NOMO-1 treated with DMSO at 0.1 percent for 48 hours (cell line): ENCODE data around the gene INTS1.

Experiments
- DNase-seq: peaks from one replicate; lab custom pipeline; 2025; ENCODE audit not compliant: unreplicated experiment; lab: John Stamatoyannopoulos, UW

INTS1 gene

DNA sequence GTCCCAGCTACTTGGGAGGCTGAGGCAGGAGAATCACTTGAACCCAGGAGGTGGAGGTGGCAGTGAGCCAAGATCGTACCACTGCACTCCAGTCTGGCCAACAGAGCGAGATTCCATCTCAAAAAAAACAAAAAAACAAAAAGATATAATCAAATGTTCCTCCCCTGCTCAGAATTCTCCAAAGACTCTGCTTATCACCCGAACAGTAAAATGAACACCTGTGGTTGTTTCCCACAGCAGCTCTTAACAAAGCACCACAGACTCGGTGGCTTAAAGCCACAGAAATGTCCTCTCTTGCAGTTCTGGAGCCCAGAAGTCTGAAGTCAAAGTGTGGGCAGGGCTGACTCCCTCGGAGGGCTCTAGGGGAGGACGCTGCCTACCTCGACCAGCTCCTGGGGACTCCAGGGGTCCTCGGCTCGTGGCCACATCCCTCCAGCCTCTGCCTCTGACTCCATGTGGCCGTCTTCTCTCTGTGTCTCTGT is 4.1 kb upstream of the INTS1 start:
- DNase-seq = no peak

DNA sequence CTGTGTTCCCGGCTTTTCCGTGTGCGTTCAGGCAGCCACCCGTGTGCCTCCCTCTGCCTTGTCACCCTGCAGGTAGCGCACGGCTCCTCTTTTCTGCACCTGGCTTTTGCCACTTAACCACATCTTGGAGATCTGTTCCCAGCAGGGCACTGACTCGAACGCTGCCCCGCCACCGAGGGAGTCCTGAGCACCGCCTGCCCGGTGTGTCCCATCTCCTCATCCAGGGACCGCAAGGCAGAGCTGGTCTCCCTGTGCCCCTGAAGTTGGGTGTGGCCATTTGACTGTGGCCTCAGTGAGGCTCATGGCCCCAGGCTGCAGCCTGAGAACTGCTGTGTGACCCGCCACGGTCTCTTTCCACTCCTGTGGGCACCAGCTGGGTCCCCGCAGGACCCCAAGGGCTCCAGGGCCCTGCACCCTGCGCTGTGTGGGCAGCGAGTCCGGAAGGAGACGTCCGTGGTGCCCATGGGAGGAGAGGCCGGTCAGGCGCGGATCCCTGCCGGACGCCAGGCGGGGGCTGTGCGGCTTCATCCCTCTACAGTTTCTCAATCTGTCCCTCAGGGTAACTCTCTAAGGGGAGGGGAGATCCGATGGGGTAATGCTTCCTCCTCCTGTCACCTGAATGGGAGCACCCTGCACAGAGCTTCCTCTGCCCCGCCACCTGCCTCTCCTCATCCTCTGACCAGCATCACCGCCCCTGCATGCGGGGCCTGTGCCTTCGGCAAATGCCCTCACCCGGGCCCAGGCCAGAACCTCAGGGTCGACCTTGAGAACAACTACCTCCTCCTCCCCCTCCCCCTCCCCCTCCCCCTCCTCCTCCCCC is 1.8 kb upstream of the INTS1 start:
- peak; percentile 37 for DNase-seq

DNA sequence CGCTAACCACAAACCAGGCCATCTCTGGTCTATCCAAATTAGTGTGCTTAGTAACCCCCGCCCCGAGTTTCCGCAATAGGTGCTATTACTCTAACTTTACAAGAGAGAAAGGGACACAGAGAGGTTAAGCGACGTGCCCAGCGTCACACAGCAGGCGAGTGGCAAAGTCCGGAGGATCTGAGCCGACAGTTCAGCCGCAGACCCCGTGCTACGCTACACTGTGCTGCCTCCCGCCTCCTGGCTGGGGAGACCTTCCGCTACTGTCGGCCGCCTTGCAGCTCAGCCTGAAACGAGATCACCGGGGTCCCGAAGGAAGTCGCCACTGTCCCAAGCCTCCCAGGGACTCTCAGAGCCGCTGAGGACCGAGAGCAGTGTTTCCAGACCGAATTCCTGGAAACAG is 799 bp downstream of the INTS1 start:
- no peak for DNase-seq

DNA sequence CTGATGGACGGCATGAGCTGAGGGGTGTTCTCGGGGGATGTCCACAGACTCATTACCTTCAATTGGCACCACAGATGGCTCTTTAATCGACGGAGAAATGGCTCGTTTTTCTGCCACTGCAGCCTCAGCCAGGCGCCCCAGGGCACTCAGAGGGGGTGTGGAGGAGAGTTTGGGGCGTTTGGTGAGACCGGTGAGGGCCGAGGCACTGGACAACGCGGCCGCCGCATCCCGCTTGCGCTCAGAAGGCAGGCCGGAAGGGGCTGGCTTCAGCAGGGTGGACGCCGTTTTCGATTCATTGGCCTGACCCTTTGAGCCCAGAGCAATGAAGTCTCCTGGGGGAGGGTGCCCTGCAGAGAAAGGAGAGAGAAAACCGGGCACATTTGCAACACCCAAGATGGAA is 1.3 kb downstream of the INTS1 start:
- DNase-seq = no peak

DNA sequence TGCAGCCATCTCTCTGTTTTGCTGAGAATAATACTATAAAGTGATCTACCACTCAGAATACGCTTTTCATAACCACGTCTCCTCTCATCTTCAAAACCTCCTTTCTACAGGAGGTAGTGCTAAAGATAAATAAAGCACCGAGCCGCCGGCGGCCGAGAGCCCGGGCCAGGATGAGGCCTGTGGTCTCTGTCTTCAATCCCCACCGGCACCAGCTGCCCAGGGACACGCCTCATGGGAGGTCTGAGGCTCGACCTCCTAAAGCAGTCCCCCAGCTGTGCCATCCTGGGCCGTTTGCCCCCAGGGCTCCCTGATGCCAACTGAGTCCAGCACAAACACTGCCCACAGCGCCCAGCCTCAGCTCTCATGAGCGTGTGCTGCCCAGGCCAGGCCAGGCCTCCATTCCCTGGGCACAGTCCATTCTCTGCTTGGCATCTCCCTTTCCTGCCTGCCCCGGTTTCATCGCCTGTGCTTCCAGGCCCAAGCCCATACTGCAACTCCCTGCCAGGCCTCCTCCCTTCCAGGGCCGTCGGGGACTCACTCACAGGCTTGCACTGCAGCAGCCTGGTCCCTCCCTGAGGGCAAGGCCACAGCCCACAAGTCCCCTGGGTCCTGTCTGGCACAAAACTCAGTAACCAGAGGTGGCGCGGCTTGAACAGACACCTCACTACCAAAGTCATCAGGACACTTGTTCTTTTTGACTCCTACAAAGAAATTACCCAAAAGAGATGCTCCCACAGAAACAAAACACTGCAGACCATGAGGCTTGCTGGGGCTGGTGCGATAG is 2.5 kb downstream of the INTS1 start:
- no peak for DNase-seq

DNA sequence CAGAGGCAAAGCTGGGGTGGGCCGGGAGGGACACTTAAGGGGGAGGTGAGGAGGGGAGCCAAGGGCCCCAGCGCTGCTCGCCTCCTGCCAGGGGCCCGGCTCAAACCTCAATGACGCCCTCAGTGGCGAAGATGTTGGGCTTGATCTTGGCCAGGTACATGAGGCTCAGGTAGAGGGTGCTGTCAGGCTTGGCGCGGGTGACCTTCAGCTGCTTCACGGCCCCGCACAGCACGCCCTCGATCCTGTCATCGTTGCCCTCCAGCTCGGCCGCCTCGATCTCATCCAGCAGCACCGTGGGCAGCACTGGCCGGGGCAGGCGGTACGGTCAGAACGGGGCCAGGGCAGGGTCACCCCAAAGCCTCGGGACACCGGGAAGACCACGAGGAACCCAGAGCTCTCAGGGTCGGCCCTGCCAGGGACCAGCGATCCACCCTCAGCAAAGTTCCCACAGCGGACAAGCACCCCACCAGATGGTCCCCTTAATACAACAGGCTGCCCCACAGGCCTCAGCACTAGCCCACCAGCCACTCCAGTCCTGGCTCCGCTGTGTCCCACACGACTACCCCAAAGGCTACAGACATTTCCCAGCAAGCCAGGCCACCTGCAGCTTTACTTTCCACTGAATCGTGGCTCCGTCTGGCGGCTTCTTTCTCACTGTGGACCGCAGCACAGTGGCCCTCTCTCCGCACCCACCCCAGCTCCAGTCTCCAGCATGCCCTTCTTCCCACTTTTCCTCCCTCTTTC is 4.0 kb downstream of the INTS1 start:
- no peak for DNase-seq

DNA sequence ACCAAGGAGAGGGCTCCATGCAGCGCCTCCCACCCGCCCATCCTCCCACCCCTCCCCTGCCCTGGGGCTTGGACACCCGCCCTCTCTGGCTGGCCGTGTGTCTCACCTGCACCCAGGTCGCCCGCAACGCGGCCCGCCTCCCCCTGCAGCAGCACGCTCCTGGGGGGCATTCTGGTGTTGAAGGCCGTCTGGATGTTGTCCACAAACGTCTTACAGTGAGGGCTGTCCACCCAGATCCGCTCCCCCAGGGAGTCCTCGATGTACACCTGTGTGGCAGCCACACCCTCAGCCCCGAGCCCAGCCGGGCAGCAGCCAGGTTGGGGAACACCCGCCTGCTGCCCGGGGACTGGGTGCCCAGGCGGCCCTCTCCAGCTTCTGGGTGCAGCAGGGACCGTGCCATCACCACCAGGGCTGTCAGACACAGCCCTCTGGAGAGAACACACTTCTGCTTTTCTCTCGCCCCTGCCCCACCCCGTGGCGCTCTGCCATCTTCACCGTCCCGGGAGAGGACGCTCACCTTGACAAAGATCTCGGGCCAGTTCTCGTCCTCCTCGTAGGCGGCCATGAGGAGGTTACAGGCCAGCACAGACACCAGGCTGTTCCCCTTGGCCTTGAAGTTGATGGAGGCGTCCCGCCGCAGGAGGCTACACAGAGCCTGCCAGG is 4.7 kb downstream of the INTS1 start:
- no peak for DNase-seq

DNA sequence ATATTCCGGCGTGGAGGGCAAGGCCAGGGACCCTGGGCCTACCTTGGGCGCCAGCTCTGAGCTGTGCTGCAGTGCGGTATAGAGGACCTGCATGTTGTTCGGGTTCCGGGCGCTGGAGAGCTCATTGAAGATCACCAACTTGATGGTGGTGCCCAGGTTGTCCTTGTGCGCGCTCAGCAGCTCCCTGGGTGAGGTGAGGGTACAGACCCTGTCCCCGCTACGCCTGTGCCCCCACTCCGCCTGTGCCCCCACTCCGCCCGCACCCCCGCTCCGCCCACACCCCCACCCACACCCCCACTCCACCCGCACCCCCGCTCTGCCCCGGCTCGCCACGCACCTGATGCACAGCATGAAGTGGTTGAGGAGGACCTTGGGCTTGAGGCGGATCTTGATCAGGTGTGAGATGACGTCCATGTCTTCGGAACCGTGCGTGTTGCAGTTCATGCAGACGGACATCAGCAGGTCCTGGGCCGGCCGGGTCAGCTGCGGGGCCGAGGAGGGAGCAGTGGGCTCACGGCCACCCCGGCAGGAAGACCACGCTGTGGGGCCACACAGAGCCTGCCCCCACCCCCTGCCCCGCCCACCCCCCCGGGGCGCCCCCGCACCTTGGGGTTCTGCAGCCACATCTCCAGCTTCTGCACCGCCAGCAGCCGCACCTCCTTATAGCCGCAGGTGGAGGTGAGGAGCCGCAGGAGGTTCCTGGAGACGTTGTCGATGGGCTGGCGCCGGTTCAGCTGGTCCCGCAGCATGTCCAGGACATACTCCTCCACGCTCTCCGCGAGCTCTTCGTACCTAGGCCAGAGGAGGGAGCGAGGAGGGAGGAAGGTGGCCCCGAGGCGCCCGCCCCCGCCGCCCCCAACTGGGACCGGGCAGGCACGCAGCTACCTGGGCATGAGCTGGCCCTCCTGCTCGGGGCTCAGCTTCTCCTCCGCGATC is 5.6 kb downstream of the INTS1 start:
- no peak for DNase-seq

DNA sequence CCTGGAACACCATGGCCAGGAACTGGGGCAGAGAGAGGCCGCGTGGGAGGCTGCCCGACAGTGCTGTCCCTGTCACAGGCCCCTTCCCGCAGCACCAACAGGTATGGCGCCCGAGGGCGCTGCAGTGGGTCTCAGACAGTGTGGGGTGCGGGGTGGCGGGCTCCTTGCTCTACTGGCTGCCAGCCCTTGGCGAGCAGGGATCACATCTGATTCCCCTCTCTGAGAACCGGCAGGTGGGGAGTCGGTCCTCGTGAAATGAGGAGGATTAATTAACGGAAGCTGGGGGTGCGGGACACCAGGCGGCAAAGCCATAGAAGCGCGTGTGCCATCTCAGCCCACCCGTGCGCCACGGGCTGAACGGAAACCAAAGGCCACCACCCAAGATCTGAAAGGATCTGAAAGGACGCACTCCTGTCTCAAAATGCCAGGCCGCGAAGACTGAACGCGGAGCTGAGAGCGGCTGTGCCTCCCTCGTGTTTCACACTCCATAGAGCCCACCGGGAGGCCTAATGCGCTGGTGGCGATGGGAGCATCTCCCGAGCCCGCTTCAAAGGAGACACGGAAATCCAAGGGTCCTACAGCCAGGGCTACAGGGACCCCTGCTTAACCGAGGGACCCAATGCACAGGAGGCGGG is 6.8 kb downstream of the INTS1 start:
- no peak for DNase-seq

DNA sequence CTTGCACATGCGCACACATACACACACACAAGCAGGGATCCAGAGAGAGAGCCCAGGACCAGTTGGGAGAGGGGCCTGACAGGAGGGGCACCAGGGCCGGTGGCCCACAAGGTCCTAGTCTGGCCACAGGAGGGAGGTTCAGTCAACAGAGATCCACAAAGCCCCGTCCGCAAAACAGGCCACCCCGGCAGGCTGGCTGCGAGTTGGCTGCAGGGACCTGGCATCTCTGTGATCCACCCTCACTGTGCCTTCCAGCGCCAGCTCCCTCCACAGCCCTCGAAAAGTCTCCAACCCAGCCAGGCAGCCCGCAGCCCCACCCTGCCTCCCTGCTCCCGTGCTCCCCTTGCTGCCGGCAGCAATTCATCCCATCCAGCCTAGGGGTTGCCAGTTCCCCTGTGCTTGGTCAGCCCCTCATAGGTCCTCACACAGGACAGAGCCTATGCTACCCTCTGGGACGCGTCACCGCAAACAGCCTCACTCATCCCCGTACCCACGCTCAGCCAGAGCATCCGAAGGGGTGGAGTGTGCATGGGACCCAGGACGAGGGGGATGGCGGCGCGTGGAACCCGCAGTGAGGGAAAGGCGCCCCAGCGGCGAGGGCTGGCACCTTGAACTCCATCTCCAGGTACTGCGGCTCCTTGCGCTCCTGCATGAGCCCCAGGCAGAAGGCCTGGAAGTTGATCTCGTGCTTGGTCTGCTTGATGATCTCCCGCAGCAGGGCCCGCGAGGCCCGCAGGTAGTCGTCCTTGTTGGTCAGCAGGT is 7.5 kb downstream of the INTS1 start:
- no peak for DNase-seq

DNA sequence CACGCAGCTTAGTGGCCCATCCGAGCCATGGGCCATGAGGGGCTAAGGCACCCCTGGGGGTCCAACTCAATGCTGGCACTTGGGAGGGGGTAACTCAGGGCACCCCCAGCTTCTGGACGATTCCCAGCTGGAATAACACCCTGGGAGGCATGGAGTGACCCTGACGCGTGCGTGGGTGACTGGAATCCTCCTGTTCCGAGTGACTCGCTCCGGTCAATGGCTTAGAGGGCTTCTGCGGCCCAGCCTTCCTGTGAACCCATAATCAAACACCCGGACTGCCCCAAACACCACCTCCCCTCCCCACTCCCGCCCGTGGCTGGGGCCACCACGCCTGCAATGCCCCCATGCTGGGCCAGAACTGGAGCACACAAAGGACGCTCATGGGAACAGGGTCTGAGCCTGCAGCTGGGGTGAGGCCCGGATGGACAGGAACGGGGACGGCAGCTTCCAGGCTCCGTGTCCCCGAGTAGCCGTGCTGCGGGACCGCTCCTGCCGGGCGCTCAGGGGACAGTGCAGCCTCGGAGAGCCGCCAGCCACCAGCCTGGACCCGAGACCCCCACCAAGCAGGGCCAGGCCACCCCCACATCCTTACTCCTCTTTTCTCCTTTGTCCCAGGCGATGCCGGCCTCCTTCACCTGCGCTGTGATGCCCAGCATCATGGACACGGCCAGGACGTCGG is 8.5 kb downstream of the INTS1 start:
- no peak for DNase-seq

DNA sequence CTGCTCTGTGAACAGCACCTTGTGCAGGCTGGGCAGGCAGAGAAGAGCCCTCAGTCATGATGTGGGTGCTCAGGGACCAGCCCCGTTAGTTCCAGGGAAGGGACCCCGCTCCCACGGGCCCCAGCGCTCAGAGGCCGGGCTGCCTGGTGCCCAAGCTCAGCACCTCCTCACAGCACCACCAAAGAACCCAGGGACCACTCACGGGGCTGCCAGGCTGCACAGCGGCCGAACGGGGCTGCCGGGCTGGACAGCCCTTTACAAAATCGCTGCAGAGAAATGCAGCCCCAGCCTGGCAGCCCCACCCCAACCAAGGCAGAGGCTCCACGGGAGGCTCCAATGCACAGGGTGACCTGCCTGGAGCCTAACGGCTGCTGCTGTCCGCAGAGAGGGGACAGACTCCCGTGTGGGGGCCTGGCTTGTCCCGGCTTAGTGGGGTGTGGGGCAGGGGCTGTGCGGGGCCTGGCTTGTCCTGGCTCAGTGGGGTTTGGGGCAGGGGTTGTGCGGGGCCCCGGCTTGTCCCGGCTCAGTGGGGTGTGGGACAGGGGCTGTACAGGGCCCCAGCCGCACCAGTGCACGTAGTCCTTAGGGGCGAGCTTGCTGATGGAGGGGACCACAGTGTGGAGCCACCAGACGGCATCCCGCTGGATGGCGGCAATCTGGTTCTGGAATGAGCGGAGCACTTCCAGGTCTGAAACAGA is 9.2 kb downstream of the INTS1 start:
- DNase-seq = no peak

DNA sequence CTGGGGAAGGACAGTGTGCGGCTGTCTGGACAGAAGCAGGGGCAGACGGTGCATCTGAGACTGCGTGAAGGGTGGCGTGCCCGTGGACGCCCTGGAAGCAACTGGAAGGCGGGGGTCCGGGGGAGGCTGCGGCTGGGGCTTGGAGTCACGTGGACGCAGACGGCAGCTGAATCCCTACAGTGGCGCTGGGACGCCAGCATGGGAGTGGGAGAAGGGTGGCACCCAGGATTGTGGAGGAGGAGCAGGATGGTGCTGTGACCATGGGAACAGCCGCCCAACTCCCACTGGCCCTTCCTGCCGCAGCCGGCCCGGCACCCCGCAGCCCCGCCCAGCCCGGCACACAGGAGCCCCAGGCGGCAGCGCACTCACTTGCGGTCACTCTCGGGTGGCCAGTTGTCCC is 9.7 kb downstream of the INTS1 start:
- DNase-seq = no peak

DNA sequence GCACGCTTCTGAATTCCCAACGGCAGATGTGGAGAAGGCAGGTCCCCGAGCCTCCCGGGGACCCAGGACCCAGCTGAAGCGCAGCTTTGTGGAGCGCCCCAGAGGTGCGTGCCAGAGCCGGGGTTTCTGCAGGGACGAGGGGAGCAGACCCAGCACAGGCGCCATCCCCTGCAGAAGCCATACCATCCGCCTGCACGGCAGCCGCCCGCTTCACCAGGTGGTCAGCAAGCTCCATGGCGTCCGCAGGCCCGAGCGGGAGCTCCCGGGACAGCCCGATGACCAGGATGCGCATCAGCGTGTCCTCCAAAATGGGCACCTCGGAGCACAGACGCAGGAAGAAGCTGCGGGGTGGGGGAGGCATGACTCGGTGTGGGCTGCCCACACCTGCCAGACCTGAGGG is 10.6 kb downstream of the INTS1 start:
- no peak for DNase-seq

DNA sequence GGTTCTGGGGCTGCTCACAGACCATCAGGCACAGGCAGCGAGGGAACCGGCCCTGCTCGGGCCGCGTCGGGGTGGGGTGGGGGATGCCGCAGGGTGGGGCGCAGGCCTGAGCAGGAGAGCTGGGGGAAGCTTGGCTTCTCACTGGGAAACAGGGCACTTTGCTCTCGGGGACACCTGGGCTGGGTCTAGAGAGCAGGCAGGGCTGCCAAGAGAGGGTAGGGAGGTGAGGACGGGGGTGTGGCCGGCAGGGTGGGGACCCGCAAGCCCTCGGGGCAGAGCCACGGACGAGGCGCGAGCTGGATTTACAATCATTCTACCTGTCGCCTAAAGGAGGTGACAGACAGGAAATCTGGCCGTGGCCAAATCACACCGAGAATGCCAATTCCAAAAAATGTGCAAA is 11.1 kb downstream of the INTS1 start:
- DNase-seq = no peak

DNA sequence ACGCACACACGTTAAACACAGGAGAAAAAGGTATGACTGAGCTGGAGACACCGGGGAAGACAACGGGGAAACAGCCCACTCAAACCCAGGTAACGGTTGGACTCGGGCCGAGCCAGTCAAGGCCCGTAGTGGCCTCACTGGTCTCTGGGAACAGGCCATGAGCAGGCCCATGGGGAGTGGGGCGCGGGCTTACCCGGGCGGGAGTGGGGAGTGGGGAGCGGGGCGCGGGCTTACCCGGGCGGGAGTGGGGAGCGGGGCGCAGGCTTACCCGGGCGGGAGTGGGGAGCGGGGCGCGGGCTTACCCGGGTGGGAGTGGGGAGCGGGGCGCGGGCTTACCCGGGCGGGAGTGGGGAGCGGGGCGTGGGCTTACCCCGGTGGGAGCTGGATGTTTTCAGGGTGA is 11.5 kb downstream of the INTS1 start:
- no peak for DNase-seq

DNA sequence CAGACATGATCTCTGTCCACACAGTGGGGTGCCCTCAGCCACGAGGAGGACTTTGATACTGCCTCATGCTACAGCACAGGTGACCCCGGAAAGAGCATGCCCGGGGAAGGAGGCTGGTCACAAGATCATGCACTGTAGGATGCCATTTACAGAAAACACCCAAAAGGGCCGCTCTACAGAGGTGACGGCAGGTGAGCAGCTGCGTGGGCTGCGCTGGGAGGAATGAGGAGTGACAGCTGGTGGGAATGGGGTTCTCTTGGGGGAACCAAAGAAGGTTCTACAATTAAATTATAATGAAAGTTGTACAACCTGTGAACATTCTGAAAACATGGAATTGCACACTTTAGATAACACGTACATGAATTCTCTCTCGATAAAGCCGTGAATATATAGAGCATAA is 12.0 kb downstream of the INTS1 start:
- DNase-seq = no peak

DNA sequence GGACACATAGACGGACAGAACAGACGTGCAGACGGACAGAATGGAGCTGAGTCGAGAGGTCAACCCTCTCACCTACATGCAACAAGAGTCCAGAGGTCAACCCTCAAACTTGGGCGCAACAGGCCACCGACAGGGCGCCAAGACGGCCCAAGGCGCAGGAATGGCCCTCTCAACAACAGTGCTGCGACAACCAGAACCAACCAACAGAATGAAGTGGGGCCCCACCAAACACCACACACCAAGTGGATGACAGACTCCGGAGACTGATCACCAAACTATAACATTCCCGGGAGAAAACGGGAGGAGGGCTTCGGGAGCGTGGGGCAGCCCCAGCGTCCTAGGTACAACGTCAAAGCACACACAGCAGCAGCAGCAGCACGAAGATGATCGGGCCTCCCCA is 13.4 kb downstream of the INTS1 start:
- no peak for DNase-seq
